ENCODE data around the gene TRIM22.

The TRIM22 gene

GRCh38 chr11:5746614-5747013 lies 57.0 kb downstream of the TRIM22 start:
- TF ChIP-seq FOXM1 (IDR thresholded peaks at IDR 0.05; ENCODE audit: borderline replicate concordance) (no peak), PKNOX1 (IDR thresholded peaks at IDR 0.05) (no peak), BHLHE40 (IDR thresholded peaks at IDR 0.05; ENCODE audit: borderline replicate concordance) (no peak), ZNF384 (IDR thresholded peaks at IDR 0.05) (no peak), SUZ12 (IDR thresholded peaks at IDR 0.05) (no peak)
- no peak for DNase-seq (ENCODE audit: extremely low spot score)
- ChIA-PET CTCF (no interaction called here), POLR2A (no interaction called here)

- no peak for TF ChIP-seq TARDBP (IDR thresholded peaks at IDR 0.05)
- no peak for TF ChIP-seq SUZ12 (IDR thresholded peaks at IDR 0.05)
- TF ChIP-seq BHLHE40 (IDR thresholded peaks at IDR 0.05; ENCODE audit: borderline replicate concordance) = no peak
- no peak for TF ChIP-seq SP1 (IDR thresholded peaks at IDR 0.05)
- no peak for TF ChIP-seq NFRKB (IDR thresholded peaks at IDR 0.05)
- no peak for TF ChIP-seq FOXA1 (IDR thresholded peaks at IDR 0.05)
- no peak for TF ChIP-seq CTBP1 (IDR thresholded peaks at IDR 0.05; ENCODE audit: borderline replicate concordance)
- no peak for TF ChIP-seq ELF4 (IDR thresholded peaks at IDR 0.05)
- no peak for TF ChIP-seq HDGF (IDR thresholded peaks at IDR 0.05; ENCODE audit: borderline replicate concordance)
- no peak for TF ChIP-seq FOXK2 (IDR thresholded peaks at IDR 0.05)
- no peak for TF ChIP-seq PKNOX1 (IDR thresholded peaks at IDR 0.05)
- no peak for TF ChIP-seq FOXM1 (IDR thresholded peaks at IDR 0.05; ENCODE audit: borderline replicate concordance)
- TF ChIP-seq ZNF384 (IDR thresholded peaks at IDR 0.05) = no peak
- TF ChIP-seq L3MBTL2 (conservative IDR thresholded peaks at IDR 0.05) = no peak
- TF ChIP-seq ARNT (IDR thresholded peaks at IDR 0.05) = no peak
- no peak for TF ChIP-seq LEF1 (IDR thresholded peaks at IDR 0.05; ENCODE audit: borderline replicate concordance)
- CTCF ChIA-PET = no interaction called here
- POLR2A ChIA-PET = no interaction called here
- DNase-seq (ENCODE audit: extremely low spot score) = no peak
Measured at GRCh38 chr11:5749836-5750235, 60.2 kb downstream of the TRIM22 start.

GRCh38 chr11:5753943-5754342 lies 64.4 kb downstream of the TRIM22 start, which contains the start of gene OR52N4:
OR52N4 (plus strand) TSS chr11:5754243; CDS start chr11:5754741, 498 bp downstream.
- TF ChIP-seq SUZ12 (IDR thresholded peaks at IDR 0.05) = no peak
- no peak for TF ChIP-seq SP1 (IDR thresholded peaks at IDR 0.05)
- no peak for TF ChIP-seq ZNF384 (IDR thresholded peaks at IDR 0.05)
- TF ChIP-seq ARNT (IDR thresholded peaks at IDR 0.05) = no peak
- no peak for TF ChIP-seq TARDBP (IDR thresholded peaks at IDR 0.05)
- no peak for TF ChIP-seq L3MBTL2 (conservative IDR thresholded peaks at IDR 0.05)
- TF ChIP-seq NFRKB (IDR thresholded peaks at IDR 0.05) = no peak
- no peak for TF ChIP-seq FOXA1 (IDR thresholded peaks at IDR 0.05)
- TF ChIP-seq PKNOX1 (IDR thresholded peaks at IDR 0.05) = no peak
- TF ChIP-seq LEF1 (IDR thresholded peaks at IDR 0.05; ENCODE audit: borderline replicate concordance) = no peak
- no peak for TF ChIP-seq BHLHE40 (IDR thresholded peaks at IDR 0.05; ENCODE audit: borderline replicate concordance)
- no peak for TF ChIP-seq CTBP1 (IDR thresholded peaks at IDR 0.05; ENCODE audit: borderline replicate concordance)
- TF ChIP-seq HDGF (IDR thresholded peaks at IDR 0.05; ENCODE audit: borderline replicate concordance) = no peak
- no peak for TF ChIP-seq FOXK2 (IDR thresholded peaks at IDR 0.05)
- no peak for TF ChIP-seq ELF4 (IDR thresholded peaks at IDR 0.05)
- no peak for TF ChIP-seq FOXM1 (IDR thresholded peaks at IDR 0.05; ENCODE audit: borderline replicate concordance)
- ChIA-PET POLR2A (no interaction called here), CTCF (no interaction called here)
- DNase-seq (ENCODE audit: extremely low spot score) = no peak

All from HEK293T (cell line).